Measurements from ENCODE around the gene HELZ. TPM values are rescaled to one million over a fixed set of nuclear protein-coding genes. Genes with fewer than 3 reads are reported as not detected.

The HELZ gene
- polyA plus RNA-seq, 1 experiment = 8.4 TPM

DNA sequence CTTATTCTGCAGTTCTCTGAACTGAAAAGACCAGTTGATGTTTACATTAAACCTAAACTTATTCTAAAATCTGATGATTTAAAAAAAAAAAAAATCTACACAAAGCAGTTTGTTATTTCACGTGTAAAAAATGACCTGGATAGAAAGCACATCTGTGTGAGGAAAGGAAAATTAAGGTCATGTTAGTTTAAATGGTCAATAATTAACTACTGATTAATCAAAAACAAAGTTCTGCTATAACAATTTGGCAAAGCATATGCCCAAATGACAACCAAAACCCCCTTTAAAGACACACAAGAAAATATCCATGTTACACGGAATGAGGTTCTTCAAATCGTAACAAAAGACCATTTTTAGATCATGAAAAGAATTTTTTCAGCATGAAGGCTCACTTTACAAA, 170.2 kb downstream of the HELZ start:
- H3K36me3 ChIP-seq (ENCODE audit: control insufficient read depth, insufficient read depth, low read length) = peaks cover 3% of the 10 kb centered on the region
- POLR2A ChIA-PET = no interaction called here
- no peak for DNase-seq (ENCODE audit: low read depth)
- no peaks in the 10 kb centered on the region for H3K27me3 ChIP-seq (ENCODE audit: control insufficient read depth, insufficient read depth, low read length)
- TF ChIP-seq, protein P1, sequence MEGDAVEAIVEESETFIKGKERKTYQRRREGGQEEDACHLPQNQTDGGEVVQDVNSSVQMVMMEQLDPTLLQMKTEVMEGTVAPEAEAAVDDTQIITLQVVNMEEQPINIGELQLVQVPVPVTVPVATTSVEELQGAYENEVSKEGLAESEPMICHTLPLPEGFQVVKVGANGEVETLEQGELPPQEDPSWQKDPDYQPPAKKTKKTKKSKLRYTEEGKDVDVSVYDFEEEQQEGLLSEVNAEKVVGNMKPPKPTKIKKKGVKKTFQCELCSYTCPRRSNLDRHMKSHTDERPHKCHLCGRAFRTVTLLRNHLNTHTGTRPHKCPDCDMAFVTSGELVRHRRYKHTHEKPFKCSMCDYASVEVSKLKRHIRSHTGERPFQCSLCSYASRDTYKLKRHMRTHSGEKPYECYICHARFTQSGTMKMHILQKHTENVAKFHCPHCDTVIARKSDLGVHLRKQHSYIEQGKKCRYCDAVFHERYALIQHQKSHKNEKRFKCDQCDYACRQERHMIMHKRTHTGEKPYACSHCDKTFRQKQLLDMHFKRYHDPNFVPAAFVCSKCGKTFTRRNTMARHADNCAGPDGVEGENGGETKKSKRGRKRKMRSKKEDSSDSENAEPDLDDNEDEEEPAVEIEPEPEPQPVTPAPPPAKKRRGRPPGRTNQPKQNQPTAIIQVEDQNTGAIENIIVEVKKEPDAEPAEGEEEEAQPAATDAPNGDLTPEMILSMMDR (IDR thresholded peaks at IDR 0.05; ENCODE audit: insufficient read depth, low read depth, low read length) = no peak
- CTCF ChIA-PET = interaction anchor here (1.2 kb wide), 1 partner anchor 20 kb away, joined by 3 read pairs; no protein-coding TSS in a partner anchor
- H3K4me3 ChIP-seq (ENCODE audit: low read depth, low read length) = no peak overlapping the region

DNA sequence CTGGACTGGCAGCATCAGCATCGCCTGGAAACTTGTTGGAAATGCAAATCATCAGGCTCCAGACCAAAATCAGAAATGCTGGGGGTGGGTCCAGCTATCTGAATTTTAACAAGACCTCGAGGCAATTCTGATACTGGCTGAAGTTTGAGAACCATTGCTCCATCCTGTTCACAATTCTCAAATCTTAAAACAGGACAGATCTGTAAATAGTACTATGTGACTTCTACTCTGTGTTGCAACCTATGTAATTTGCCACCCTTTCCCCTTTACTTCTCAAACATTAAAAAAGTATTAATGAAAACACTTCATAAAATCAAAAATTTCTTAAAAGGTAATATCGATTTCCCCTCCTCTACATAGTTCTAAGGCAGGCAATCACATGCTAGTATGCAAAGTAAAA, 172.1 kb downstream of the HELZ start:
- no peak for DNase-seq (ENCODE audit: low read depth)
- H3K4me3 ChIP-seq (ENCODE audit: low read depth, low read length) = no peak overlapping the region
- CTCF ChIA-PET = no interaction called here
- H3K36me3 ChIP-seq (ENCODE audit: control insufficient read depth, insufficient read depth, low read length) = 0 out of 2 replicates have a peak, but pooled peaks cover 2% of the 10 kb centered on the region
- TF ChIP-seq, protein P1 (IDR thresholded peaks at IDR 0.05; ENCODE audit: insufficient read depth, low read depth, low read length) = no peak
- POLR2A ChIA-PET = no interaction called here
- no peaks in the 10 kb centered on the region for H3K27me3 ChIP-seq (ENCODE audit: control insufficient read depth, insufficient read depth, low read length)

DNA sequence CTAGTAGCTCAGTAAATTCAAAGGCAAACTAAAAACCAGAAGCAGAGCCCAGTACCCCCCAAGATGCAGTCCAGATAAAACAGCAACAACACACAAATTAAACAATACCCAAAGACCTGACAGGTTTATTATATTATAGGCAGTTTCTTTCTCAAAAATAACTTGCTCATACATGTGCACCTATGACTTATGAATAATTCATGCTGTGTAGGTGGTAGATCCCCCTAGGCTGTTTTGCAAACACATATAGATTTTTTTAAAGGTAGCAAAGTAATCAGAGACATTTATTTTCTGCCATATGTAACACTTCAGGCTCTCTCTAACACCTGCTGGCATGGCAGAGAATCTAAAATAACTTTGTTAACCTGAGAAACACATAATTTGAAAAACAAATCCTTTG, 173.4 kb downstream of the HELZ start:
- no peak for DNase-seq (ENCODE audit: low read depth)
- Histone ChIP-seq H3K4me3 (ENCODE audit: low read depth, low read length) (no peak overlapping the region), H3K27me3 (ENCODE audit: control insufficient read depth, insufficient read depth, low read length) (no peaks in the 10 kb centered on the region), H3K36me3 (ENCODE audit: control insufficient read depth, insufficient read depth, low read length) (0 out of 2 replicates have a peak, but pooled peaks cover 2% of the 10 kb centered on the region)
- ChIA-PET CTCF (no interaction called here), POLR2A (no interaction called here)
- TF ChIP-seq, protein P1 (IDR thresholded peaks at IDR 0.05; ENCODE audit: insufficient read depth, low read depth, low read length) = no peak

DNA sequence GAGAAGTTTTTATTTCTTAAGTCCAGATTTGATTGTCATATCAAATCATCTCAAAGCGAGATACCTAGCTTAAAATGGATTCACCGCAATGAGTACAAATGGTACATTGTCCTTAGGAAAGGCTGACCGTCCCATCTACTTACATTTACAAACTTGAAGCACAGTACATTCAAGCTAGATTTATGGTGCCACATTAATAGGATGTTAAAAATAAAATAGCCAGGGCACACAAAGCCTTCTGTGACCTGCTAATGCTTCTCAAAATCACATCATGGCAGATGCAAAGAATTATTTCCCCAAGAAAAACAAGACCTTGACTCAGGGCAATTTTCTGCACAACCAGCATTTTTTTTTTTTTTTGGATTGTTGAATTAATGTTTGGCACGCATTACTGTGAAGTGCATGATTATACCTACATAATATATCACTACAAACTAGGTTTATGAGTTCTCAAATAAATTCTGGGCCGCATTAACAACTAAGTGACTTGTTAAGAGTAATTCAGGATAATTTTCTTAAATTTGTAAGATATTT, 175.3 kb downstream of the HELZ start:
- Histone ChIP-seq H3K4me3 (ENCODE audit: low read depth, low read length) (no peak overlapping the region), H3K36me3 (ENCODE audit: control insufficient read depth, insufficient read depth, low read length) (no peaks in the 10 kb centered on the region), H3K27me3 (ENCODE audit: control insufficient read depth, insufficient read depth, low read length) (no peaks in the 10 kb centered on the region)
- no peak for DNase-seq (ENCODE audit: low read depth)
- ChIA-PET POLR2A (interaction anchor here (0.5 kb wide), 1 partner anchor 601 kb away, joined by 3 read pairs; no protein-coding TSS in a partner anchor), CTCF (interaction anchor here (0.6 to 1.9 kb wide), 3 partner anchors 8 to 225 kb away, joined by 3 to 6 read pairs (median 5); no protein-coding TSS in a partner anchor)
- TF ChIP-seq, protein P1 (IDR thresholded peaks at IDR 0.05; ENCODE audit: insufficient read depth, low read depth, low read length) = no peak

DNA sequence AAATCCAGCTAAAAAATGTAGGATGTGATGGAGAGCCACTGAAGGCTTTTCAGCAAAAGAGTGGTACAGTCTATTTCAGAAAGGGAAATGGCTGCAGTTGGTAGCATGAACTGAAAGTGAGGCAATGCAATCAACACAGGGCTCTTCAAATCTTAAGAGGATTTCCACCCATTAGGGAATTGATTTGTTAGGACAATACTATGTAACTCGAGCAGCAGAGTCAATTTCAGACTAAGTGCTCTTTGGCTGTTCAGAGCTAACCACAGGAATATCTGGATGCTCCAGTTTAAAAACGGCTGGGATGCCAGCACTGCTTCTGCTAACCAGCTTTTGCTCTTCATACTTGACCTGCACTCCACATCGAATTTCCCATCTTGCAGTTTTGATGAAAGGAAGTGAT, 176.0 kb downstream of the HELZ start:
- DNase-seq (ENCODE audit: low read depth) = no peak
- ChIA-PET POLR2A (interaction anchor here (0.5 to 1.0 kb wide), 2 partner anchors 10 to 600 kb away, joined by 3 read pairs; no protein-coding TSS in a partner anchor), CTCF (interaction anchor here (0.6 to 1.9 kb wide), 3 partner anchors 9 to 226 kb away, joined by 3 to 6 read pairs (median 5); no protein-coding TSS in a partner anchor)
- TF ChIP-seq, protein P1 (IDR thresholded peaks at IDR 0.05; ENCODE audit: insufficient read depth, low read depth, low read length) = no peak
- Histone ChIP-seq H3K4me3 (ENCODE audit: low read depth, low read length) (no peak overlapping the region), H3K27me3 (ENCODE audit: control insufficient read depth, insufficient read depth, low read length) (no peaks in the 10 kb centered on the region), H3K36me3 (ENCODE audit: control insufficient read depth, insufficient read depth, low read length) (no peaks in the 10 kb centered on the region)
